ENCODE data around the gene VWA7. TPM values are rescaled to one million over a fixed set of nuclear protein-coding genes. Genes with fewer than 3 reads are reported as not detected.

The VWA7 gene
- total RNA-seq, 2 donors from 2014 or later, result 0.68 to 0.78 TPM

GRCh38 chr6:31727717-31728671, 49.1 kb downstream of the VWA7 start:
- no peak for DNase-seq (ENCODE audit: low spot score)
- H3K36me3 ChIP-seq, result peaks cover 47% of the 10 kb centered on the region
- no peaks in the 10 kb centered on the region for H3K9me3 ChIP-seq
- peaks cover 16 to 26% of the 10 kb centered on the region in 2 donors for H3K4me1 ChIP-seq (ENCODE audit: control insufficient read depth in 1 of 2, low read depth in 2 of 2)
- H3K27ac ChIP-seq, result peak overlapping the region; percentile 97 to 98
- no peak for ATAC-seq (ENCODE audit: insufficient number of reproducible peaks, low FRiP score, low read depth)
- no peak for TF ChIP-seq CTCF (IDR thresholded peaks at IDR 0.05)
- peak overlapping the region; percentile 99 for H3K4me3 ChIP-seq
- H3K27me3 ChIP-seq (replicated peaks; ENCODE audit: insufficient read depth), result no peaks in the 10 kb centered on the region

GRCh38 chr6:31727034-31727716, 50.0 kb downstream of the VWA7 start:
- Histone ChIP-seq H3K36me3 (peaks cover 40% of the 10 kb centered on the region), H3K9me3 (no peaks in the 10 kb centered on the region), H3K4me1 (ENCODE audit: control insufficient read depth in 1 of 2, low read depth in 2 of 2) (peaks cover 16 to 26% of the 10 kb centered on the region in 2 donors), H3K27me3 (replicated peaks; ENCODE audit: insufficient read depth) (no peaks in the 10 kb centered on the region), H3K4me3 (no peak overlapping the region), H3K27ac (peak overlapping the region; percentile 40 to 98)
- no peak for DNase-seq (ENCODE audit: low spot score)
- no peak for ATAC-seq (ENCODE audit: insufficient number of reproducible peaks, low FRiP score, low read depth)
- TF ChIP-seq CTCF (IDR thresholded peaks at IDR 0.05), result no peak

- DNase-seq (ENCODE audit: low spot score) (no peak), ATAC-seq (ENCODE audit: insufficient number of reproducible peaks, low FRiP score, low read depth) (no peak)
- Histone ChIP-seq H3K4me3 (no peak overlapping the region), H3K4me1 (ENCODE audit: control insufficient read depth in 1 of 2, low read depth in 2 of 2) (peaks cover 16 to 24% of the 10 kb centered on the region in 2 donors), H3K27me3 (replicated peaks; ENCODE audit: insufficient read depth) (no peaks in the 10 kb centered on the region), H3K36me3 (peaks cover 28% of the 10 kb centered on the region), H3K27ac (no peak overlapping the region), H3K9me3 (no peaks in the 10 kb centered on the region)
- no peak for TF ChIP-seq CTCF (IDR thresholded peaks at IDR 0.05)
Measured at GRCh38 chr6:31725502-31726350, 51.4 kb downstream of the VWA7 start.

GRCh38 chr6:31723980-31724691, 53.0 kb downstream of the VWA7 start:
- H3K27me3 ChIP-seq (replicated peaks; ENCODE audit: insufficient read depth), result no peaks in the 10 kb centered on the region
- no peak for TF ChIP-seq CTCF (IDR thresholded peaks at IDR 0.05)
- H3K27ac ChIP-seq, result no peak overlapping the region
- peaks cover 26% of the 10 kb centered on the region for H3K36me3 ChIP-seq
- DNase-seq (ENCODE audit: low spot score) (no peak), ATAC-seq (ENCODE audit: insufficient number of reproducible peaks, low FRiP score, low read depth) (no peak)
- no peak overlapping the region for H3K4me3 ChIP-seq
- H3K9me3 ChIP-seq, result no peaks in the 10 kb centered on the region
- H3K4me1 ChIP-seq (ENCODE audit: control insufficient read depth in 1 of 2, low read depth in 2 of 2), result peaks cover 13 to 19% of the 10 kb centered on the region in 2 donors
